ENCODE results near the gene RANBP3L. TPM values are rescaled to one million over a fixed set of nuclear protein-coding genes. Genes with fewer than 3 reads are reported as not detected.

RANBP3L gene
- total RNA-seq, 1 donor from 2014 or later = not detected

DNA sequence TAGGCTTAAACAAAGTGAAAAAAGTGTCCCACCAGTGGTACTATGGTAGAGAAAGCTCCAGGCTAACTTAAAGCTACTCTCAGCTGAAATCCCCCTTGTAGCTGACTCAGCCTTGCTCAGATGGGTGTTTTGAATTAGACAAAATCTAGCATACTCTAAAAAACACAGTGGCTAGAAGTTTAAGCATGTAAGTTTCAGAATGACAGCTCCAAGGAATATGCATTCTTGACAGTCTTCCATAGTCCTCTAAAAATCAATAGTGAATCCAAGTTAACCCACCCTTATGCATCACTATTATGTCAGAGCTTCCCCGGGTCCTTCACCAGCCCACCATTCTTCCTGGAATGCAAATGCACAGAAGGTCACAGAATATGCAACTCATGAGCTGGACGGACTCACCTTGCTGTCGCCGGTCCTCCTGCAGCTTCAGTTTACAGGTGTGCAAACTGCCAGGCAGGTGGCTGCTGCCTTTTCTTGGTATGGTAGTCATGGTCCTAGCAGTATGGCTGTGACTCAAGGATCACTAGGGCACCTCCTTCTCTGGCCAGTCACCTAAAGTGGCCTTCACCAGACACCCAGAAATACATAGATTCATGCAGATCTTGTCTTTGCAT is 668 bp downstream of the RANBP3L start:
- Histone ChIP-seq H2AFZ (replicated peaks) (no peak overlapping the region), H3F3A (ENCODE audit: low read depth) (no peaks in the 10 kb centered on the region), H3K9ac (no peak overlapping the region), H3K79me2 (ENCODE audit: low read depth) (no peaks in the 10 kb centered on the region), H3K27ac (no peak overlapping the region), H3K36me3 (no peaks in the 10 kb centered on the region), H3K4me1 (peaks cover 8% of the 10 kb centered on the region), H3K9me3 (ENCODE audit: low read depth) (no peaks in the 10 kb centered on the region), H3K4me2 (no peak overlapping the region), H3K27me3 (no peaks in the 10 kb centered on the region), H3K4me3 (no peak overlapping the region), H4K20me1 (ENCODE audit: low read depth) (no peaks in the 10 kb centered on the region)
- DNase-seq (ENCODE audit: low spot score) = no peak
- Mint-ChIP-seq H3K27ac (no peak overlapping the region), H3K27me3 (ENCODE audit: insufficient read depth, low read depth) (no peaks in the 10 kb centered on the region), H3K9me3 (no peaks in the 10 kb centered on the region), H3K4me1 (peaks cover 24% of the 10 kb centered on the region), H3K36me3 (no peaks in the 10 kb centered on the region), H3K4me3 (no peak overlapping the region)
- TF ChIP-seq EZH2phosphoT487 (IDR thresholded peaks at IDR 0.05) (no peak), EZH2 (IDR thresholded peaks at IDR 0.05) (no peak)
- TF ChIP-seq, protein P1, sequence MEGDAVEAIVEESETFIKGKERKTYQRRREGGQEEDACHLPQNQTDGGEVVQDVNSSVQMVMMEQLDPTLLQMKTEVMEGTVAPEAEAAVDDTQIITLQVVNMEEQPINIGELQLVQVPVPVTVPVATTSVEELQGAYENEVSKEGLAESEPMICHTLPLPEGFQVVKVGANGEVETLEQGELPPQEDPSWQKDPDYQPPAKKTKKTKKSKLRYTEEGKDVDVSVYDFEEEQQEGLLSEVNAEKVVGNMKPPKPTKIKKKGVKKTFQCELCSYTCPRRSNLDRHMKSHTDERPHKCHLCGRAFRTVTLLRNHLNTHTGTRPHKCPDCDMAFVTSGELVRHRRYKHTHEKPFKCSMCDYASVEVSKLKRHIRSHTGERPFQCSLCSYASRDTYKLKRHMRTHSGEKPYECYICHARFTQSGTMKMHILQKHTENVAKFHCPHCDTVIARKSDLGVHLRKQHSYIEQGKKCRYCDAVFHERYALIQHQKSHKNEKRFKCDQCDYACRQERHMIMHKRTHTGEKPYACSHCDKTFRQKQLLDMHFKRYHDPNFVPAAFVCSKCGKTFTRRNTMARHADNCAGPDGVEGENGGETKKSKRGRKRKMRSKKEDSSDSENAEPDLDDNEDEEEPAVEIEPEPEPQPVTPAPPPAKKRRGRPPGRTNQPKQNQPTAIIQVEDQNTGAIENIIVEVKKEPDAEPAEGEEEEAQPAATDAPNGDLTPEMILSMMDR (IDR thresholded peaks at IDR 0.05) = no peak

DNA sequence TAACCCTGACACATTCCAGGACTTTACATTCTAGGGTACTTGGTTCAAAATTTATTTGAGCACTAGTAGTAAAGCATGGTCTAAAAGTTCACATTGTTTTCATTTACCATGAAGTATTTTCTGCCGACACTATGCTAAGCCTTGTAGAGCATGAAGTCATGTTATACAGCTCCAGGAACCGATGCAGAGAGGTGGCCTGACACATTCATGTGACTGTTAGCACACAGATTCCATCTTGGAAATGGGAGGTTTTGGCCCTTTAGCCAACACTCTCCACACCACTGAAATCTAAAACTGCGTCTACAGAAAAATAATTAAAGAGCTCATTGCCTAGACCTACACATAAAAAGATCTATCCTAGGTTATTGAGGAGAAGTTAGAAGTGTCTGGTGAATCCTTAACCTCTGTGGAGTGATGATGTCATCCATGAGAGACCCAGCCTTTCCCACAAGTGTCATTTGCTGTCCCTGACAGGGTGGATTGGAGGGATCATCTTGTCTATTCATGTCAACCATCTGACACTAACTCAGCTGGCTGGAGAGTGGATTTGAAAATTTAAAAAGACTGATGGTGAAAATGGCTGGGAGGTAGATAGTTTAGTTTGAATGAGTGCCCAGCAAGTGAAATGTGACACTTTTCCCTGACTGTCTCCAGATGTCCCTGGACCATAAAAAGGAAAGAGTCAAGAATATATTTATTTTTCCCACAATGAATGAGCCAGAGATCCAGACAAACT is 1.3 kb downstream of the RANBP3L start:
- Histone ChIP-seq H3K27me3 (no peaks in the 10 kb centered on the region), H3K9ac (no peak overlapping the region), H3K4me2 (no peak overlapping the region), H2AFZ (replicated peaks) (no peak overlapping the region), H4K20me1 (ENCODE audit: low read depth) (no peaks in the 10 kb centered on the region), H3K79me2 (ENCODE audit: low read depth) (no peaks in the 10 kb centered on the region), H3K9me3 (ENCODE audit: low read depth) (no peaks in the 10 kb centered on the region), H3K36me3 (no peaks in the 10 kb centered on the region), H3F3A (ENCODE audit: low read depth) (no peaks in the 10 kb centered on the region), H3K4me1 (peaks cover 8% of the 10 kb centered on the region), H3K4me3 (no peak overlapping the region), H3K27ac (no peak overlapping the region)
- Mint-ChIP-seq H3K4me3 (no peak overlapping the region), H3K36me3 (no peaks in the 10 kb centered on the region), H3K27ac (no peak overlapping the region), H3K9me3 (no peaks in the 10 kb centered on the region), H3K27me3 (ENCODE audit: insufficient read depth, low read depth) (no peaks in the 10 kb centered on the region), H3K4me1 (peaks cover 24% of the 10 kb centered on the region)
- TF ChIP-seq EZH2phosphoT487 (IDR thresholded peaks at IDR 0.05) (no peak), EZH2 (IDR thresholded peaks at IDR 0.05) (no peak)
- TF ChIP-seq, protein P1 (IDR thresholded peaks at IDR 0.05) = no peak
- DNase-seq (ENCODE audit: low spot score) = no peak

DNA sequence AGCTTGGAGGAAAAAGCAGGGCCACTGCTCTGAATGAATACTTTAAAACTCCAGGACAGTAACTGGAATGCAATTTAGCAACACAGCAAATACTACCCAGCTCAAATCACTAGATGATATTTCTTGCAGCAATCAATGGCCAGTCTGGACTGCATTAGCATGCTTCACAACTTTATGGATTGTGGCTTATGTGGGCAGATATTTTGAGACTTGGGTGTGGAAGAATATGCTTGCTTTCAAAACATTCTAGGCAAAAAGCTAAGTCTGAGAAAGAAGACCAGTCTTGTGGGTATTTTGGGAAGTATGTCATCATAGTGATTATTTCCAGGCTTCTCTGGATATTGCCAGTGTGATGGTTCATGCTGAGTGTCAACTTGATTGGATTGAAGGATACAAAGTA is 3.1 kb downstream of the RANBP3L start:
- no peaks in the 10 kb centered on the region for H3K36me3 Mint-ChIP-seq
- TF ChIP-seq EZH2 (IDR thresholded peaks at IDR 0.05) (no peak), EZH2phosphoT487 (IDR thresholded peaks at IDR 0.05) (no peak)
- TF ChIP-seq, protein P1 (IDR thresholded peaks at IDR 0.05) = no peak
- H3K9me3 ChIP-seq (ENCODE audit: low read depth) = no peaks in the 10 kb centered on the region
- no peak overlapping the region for H3K9ac ChIP-seq
- H3F3A ChIP-seq (ENCODE audit: low read depth) = no peaks in the 10 kb centered on the region
- peaks cover 24% of the 10 kb centered on the region for H3K4me1 Mint-ChIP-seq
- no peak overlapping the region for H2AFZ ChIP-seq (replicated peaks)
- no peak for DNase-seq (ENCODE audit: low spot score)
- H3K27me3 ChIP-seq = no peaks in the 10 kb centered on the region
- H3K79me2 ChIP-seq (ENCODE audit: low read depth) = no peaks in the 10 kb centered on the region
- H3K27ac ChIP-seq = no peak overlapping the region
- H3K36me3 ChIP-seq = no peaks in the 10 kb centered on the region
- no peak overlapping the region for H3K27ac Mint-ChIP-seq
- peaks cover 8% of the 10 kb centered on the region for H3K4me1 ChIP-seq
- H3K9me3 Mint-ChIP-seq = no peaks in the 10 kb centered on the region
- no peak overlapping the region for H3K4me2 ChIP-seq
- no peaks in the 10 kb centered on the region for H4K20me1 ChIP-seq (ENCODE audit: low read depth)
- H3K4me3 Mint-ChIP-seq = no peak overlapping the region
- H3K4me3 ChIP-seq = no peak overlapping the region
- H3K27me3 Mint-ChIP-seq (ENCODE audit: insufficient read depth, low read depth) = no peaks in the 10 kb centered on the region
